ENCODE data around the gene SULT4A1.
A peak's percentile ranks its signal among the peaks of the same experiment; 100 is the strongest.
"Not testable (repeated sequence)": the region's sequence is repeated elsewhere in the genome, so short reads cannot be mapped to it uniquely, and the experiment has no call there.

The SULT4A1 gene

GRCh38 chr22:43885786-43886185 is 23.5 kb upstream of the SULT4A1 start:
- DNase-seq, result no peak

- DNase-seq, result no peak
These were observed 23.0 kb upstream of the SULT4A1 start for GRCh38 chr22:43885319-43885671.

GRCh38 chr22:43884600-43885318 is 22.4 kb upstream of the SULT4A1 start:
- peak; percentile 10 for DNase-seq

GRCh38 chr22:43883719-43884415 is 21.6 kb upstream of the SULT4A1 start:
- no peak for DNase-seq

- DNase-seq, result peak; percentile 13
These were observed 20.8 kb upstream of the SULT4A1 start for GRCh38 chr22:43883012-43883661.

- DNase-seq, result no peak
These were observed 19.9 kb upstream of the SULT4A1 start for GRCh38 chr22:43882122-43882767.

GRCh38 chr22:43881091-43882061 is 19.1 kb upstream of the SULT4A1 start:
- no peak for DNase-seq

GRCh38 chr22:43880541-43880991 is 18.3 kb upstream of the SULT4A1 start:
- DNase-seq, result no peak

GRCh38 chr22:43879901-43880540 is 17.7 kb upstream of the SULT4A1 start:
- DNase-seq, result no peak

- DNase-seq, result no peak
These were observed 16.7 kb upstream of the SULT4A1 start for GRCh38 chr22:43878831-43879550.

GRCh38 chr22:43878079-43878795 is 15.9 kb upstream of the SULT4A1 start:
- no peak for DNase-seq

- DNase-seq, result no peak
These were observed 14.7 kb upstream of the SULT4A1 start for GRCh38 chr22:43876866-43877509.

- DNase-seq, result no peak
These were observed 7.5 kb upstream of the SULT4A1 start for GRCh38 chr22:43869799-43870198.

GRCh38 chr22:43869001-43869400 is 6.7 kb upstream of the SULT4A1 start:
- not testable (repeated sequence) for DNase-seq

GRCh38 chr22:43867839-43868635 is 5.7 kb upstream of the SULT4A1 start:
- no peak for DNase-seq

- no peak for DNase-seq
These were observed 529 bp upstream of the SULT4A1 start for GRCh38 chr22:43862882-43863202.

- no peak for DNase-seq
These were observed 784 bp downstream of the SULT4A1 start for GRCh38 chr22:43861529-43861928.

- no peak for DNase-seq
These were observed 1.5 kb downstream of the SULT4A1 start for GRCh38 chr22:43860831-43861230.

- no peak for DNase-seq
These were observed 2.2 kb downstream of the SULT4A1 start for GRCh38 chr22:43860126-43860525.
